Activated CD4-positive, alpha-beta T cell treated with anti-CD3 and anti-CD28 coated beads for 36 hours (primary cell): ENCODE results near the gene ST7. TPM values are rescaled to one million over a fixed set of nuclear protein-coding genes. Genes with fewer than 3 reads are reported as not detected.

Source experiments
- ATAC-seq: fragments of 200-7000 bp; cut with Tn5 transposase; one replicate; pipeline ENCODE4 v1.10.0; 2021; ENCODE audit warnings: mild to moderate bottlenecking, moderate library complexity
- CTCF ChIA-PET: fragments of 350-600 bp; sonication (Branson Sonifier 250); formaldehyde crosslinking; loops from one replicate; lab custom pipeline; 2021; ENCODE audit warnings: antibody characterized with exemption; lab: Charles Lee
- POLR2A ChIA-PET: fragments of 350-600 bp; sonication (Branson Sonifier 250); formaldehyde crosslinking; loops from one replicate; lab custom pipeline; 2021; ENCODE audit warnings: antibody characterized with exemption, inconsistent platforms; lab: Charles Lee
- DNase-seq: peaks from one replicate; pipeline ENCODE4 v3.0.0-alpha.2; 2020
- H3K27ac Mint-ChIP-seq: one replicate; pipeline ENCODE4 v1.8.0; 2021; ENCODE audit warnings: mixed read lengths
- H3K27me3 Mint-ChIP-seq: one replicate; pipeline ENCODE4 v1.8.0; 2021; ENCODE audit warnings: mixed read lengths
- H3K36me3 Mint-ChIP-seq: one replicate; pipeline ENCODE4 v1.8.0; 2021; ENCODE audit warnings: low read depth, mixed read lengths
- H3K4me1 Mint-ChIP-seq: one replicate; pipeline ENCODE4 v1.8.0; 2021; ENCODE audit warnings: mixed read lengths
- H3K4me3 Mint-ChIP-seq: one replicate; pipeline ENCODE4 v1.8.0; 2021; ENCODE audit warnings: mild to moderate bottlenecking, moderate library complexity, mixed read lengths
- H3K9me3 Mint-ChIP-seq: one replicate; pipeline ENCODE4 v1.8.0; 2021; ENCODE audit warnings: low read depth, mixed read lengths
- intact Hi-C, 2 experiments: fragments of 100-400 bp; cut with DNase I in 1 of 2; cut with micrococcal nuclease in 1 of 2; formaldehyde crosslinking; loops; one replicate each; pipeline versions ENCODE4 v1.14.2 to v1.15.1; 2022 to 2024; cut with DNase I, micrococcal nuclease
- total RNA-seq, 2 experiments: library from RNA; stranded (reverse); gene quantifications; one replicate each; pipeline ENCODE4 v1.2.3, GENCODE V29; 2021

ST7 gene
- total RNA-seq, 2 experiments from 2014 or later = 6.4 to 8.1 TPM

DNA sequence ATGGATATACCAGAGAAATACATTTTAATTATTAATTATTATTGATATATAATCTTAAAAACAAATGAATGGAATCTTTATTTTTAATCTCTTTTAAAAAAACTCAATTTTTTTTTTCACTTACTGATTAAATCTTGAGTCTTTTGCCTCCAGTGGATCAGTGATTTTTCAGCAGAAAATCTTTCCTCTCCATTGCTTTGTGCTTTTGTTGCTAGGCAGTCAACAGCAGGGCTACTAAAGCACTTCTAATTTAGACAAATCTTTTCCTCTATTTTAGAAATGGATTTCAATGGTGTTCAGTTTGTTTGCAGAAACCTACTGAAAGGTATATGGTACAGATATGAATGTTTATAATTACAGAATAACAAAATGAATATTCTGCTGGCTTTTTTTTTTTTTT lies 143.6 kb downstream of the ST7 start:
- intact Hi-C loops = no loop called here
- DNase-seq = no peak
- Mint-ChIP-seq H3K27me3 (no peaks in the 10 kb centered on the region), H3K36me3 (no peaks in the 10 kb centered on the region), H3K4me3 (no peak overlapping the region), H3K27ac (no peak overlapping the region), H3K9me3 (no peaks in the 10 kb centered on the region), H3K4me1 (peaks cover 3% of the 10 kb centered on the region)
- ChIA-PET POLR2A (no interaction called here), CTCF (interaction anchor here (1.0 to 1.2 kb wide), 2 partner anchors 9 to 11 kb away, joined by 3 read pairs; no protein-coding TSS in a partner anchor)
- no peak for ATAC-seq

DNA sequence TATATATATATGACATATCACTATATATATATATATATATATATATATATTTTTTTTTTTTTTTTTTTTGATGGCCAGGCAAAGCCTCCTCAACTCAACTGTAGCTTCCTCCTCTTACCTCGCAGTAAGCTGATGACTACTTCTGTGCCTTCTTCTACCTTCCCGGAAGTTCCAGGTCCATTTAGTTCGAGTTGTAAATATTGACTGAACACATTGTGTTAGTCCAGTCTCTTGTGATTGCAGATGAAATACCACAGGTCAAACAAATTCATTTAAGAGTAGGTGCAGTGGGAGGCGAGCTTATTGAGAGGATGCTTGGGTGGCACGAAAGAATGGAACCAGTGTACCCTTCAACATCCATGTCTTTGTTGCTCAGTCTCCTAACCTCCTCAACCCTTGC lies 144.6 kb downstream of the ST7 start:
- Mint-ChIP-seq H3K27ac (no peak overlapping the region), H3K9me3 (no peaks in the 10 kb centered on the region), H3K4me3 (no peak overlapping the region), H3K4me1 (peaks cover 3% of the 10 kb centered on the region), H3K36me3 (no peaks in the 10 kb centered on the region), H3K27me3 (no peaks in the 10 kb centered on the region)
- ATAC-seq (no peak), DNase-seq (no peak)
- CTCF ChIA-PET = interaction anchor here (1.3 kb wide), 1 partner anchor 13 kb away, joined by 4 read pairs; no protein-coding TSS in a partner anchor
- intact Hi-C loops = no loop called here
- POLR2A ChIA-PET = no interaction called here

DNA sequence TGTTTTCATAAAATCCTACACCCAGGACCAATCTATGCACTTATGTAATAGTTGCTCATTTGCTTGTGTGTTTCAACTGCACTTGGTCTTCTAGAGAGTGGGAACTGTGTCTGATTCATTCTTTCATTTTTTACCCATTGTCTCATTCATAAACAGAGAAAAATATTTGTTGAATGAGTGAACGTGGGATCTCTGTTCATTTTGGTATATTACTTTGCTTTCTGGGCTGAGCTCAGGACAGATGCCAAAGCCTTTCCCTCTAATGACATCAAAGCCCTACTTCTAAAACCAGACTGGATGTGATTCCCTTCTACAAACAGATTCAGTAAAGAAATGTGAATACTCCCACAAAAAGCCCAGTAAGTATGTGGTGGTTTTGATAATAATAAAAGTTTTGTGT lies 145.2 kb downstream of the ST7 start:
- CTCF ChIA-PET = interaction anchor here (1.2 to 1.3 kb wide), 2 partner anchors 12 to 20 kb away, joined by 3 to 4 read pairs; no protein-coding TSS in a partner anchor
- H3K4me1 Mint-ChIP-seq = peaks cover 3% of the 10 kb centered on the region
- no peaks in the 10 kb centered on the region for H3K9me3 Mint-ChIP-seq
- H3K36me3 Mint-ChIP-seq = no peaks in the 10 kb centered on the region
- H3K4me3 Mint-ChIP-seq = no peak overlapping the region
- H3K27ac Mint-ChIP-seq = no peak overlapping the region
- POLR2A ChIA-PET = no interaction called here
- peak; percentile 26 for ATAC-seq
- H3K27me3 Mint-ChIP-seq = no peaks in the 10 kb centered on the region
- DNase-seq = no peak
- intact Hi-C loops = no loop called here

DNA sequence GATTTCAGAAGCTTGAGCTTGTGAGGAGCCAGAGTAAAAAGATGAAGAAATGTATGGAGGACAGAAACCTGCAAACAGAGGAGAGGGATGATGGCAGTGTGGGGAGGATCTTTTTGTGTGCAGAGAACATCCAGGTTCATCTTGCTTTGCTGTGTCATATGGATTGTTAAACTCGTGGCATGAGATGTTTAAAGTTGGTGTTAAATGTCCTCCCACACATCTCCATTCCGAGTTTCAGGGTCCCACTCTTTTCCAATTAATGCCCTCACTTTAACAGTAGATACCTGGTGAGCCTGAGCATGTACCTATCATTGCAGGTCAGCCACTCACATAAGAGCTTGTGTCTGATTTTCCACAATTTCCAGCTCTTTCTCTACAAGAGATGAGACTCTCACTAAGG lies 147.7 kb downstream of the ST7 start:
- no peaks in the 10 kb centered on the region for H3K4me1 Mint-ChIP-seq
- H3K36me3 Mint-ChIP-seq = no peaks in the 10 kb centered on the region
- intact Hi-C loops = no loop called here
- H3K27me3 Mint-ChIP-seq = no peaks in the 10 kb centered on the region
- ATAC-seq (no peak), DNase-seq (no peak)
- no peaks in the 10 kb centered on the region for H3K9me3 Mint-ChIP-seq
- H3K4me3 Mint-ChIP-seq = no peak overlapping the region
- POLR2A ChIA-PET = no interaction called here
- no peak overlapping the region for H3K27ac Mint-ChIP-seq
- CTCF ChIA-PET = interaction anchor here (1.1 kb wide), 1 partner anchor 17 kb away, joined by 4 read pairs; no protein-coding TSS in a partner anchor

DNA sequence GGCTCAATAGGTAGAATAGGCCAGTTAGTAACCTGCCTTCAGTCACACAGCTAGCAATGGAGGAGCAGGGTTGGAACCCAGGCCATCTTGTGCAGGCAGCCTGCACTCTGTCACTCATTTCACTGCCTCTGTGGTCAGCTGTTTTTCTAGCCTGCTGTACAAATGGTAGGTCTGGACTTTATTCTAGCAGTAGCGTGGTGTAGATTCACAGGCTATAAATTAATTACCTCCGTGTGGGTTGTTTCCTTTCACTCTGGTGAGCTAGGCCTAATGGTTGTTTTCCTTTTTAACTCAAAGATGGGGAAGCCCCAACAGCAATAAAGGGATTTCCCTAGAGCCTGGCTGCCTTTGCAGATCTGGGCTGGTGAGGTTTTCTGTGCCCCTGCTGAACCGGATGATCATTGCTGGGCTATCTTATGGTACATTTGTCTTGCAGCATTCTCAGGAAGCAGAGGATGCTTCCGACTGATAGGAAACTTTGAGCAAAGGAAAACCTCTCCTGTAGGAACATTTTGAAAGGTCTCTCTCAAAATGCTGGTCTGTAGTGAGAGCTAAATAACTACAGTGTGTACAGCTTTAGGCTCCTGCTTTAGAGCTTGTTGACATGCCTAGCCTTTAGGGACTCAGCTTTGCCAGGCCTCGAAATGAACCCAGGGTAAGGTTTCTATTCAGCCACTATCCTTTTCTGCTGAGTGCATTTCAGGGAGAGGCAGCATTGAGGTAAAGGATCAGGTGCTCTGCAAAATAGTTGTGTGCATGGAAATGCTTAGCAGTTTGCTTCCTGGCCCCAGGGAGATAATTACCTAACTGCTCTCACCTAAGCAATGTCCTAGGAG lies 157.4 kb downstream of the ST7 start:
- peaks cover 34% of the 10 kb centered on the region for H3K4me1 Mint-ChIP-seq
- peaks cover 7% of the 10 kb centered on the region for H3K9me3 Mint-ChIP-seq
- H3K4me3 Mint-ChIP-seq = no peak overlapping the region
- H3K27me3 Mint-ChIP-seq = no peaks in the 10 kb centered on the region
- peak; percentile 69 for DNase-seq
- H3K36me3 Mint-ChIP-seq = peaks cover 6% of the 10 kb centered on the region
- H3K27ac Mint-ChIP-seq = peak overlapping the region; percentile 14
- intact Hi-C loops = loop anchor here (2.0 to 5.0 kb wide), 3 partner anchors 68 to 898 kb away; partner anchors contain the start of gene TES (in 1 of the 2)
- peak; percentile 97 for ATAC-seq
- POLR2A ChIA-PET = interaction anchor here (0.7 to 1.0 kb wide), 3 partner anchors 22 to 158 kb away, joined by 3 to 6 read pairs (median 3); partner anchors contain the start of gene ST7
- CTCF ChIA-PET = interaction anchor here (0.5 to 2.5 kb wide), 12 partner anchors 8 to 342 kb away, joined by 3 to 11 read pairs (median 4); no protein-coding TSS in a partner anchor

DNA sequence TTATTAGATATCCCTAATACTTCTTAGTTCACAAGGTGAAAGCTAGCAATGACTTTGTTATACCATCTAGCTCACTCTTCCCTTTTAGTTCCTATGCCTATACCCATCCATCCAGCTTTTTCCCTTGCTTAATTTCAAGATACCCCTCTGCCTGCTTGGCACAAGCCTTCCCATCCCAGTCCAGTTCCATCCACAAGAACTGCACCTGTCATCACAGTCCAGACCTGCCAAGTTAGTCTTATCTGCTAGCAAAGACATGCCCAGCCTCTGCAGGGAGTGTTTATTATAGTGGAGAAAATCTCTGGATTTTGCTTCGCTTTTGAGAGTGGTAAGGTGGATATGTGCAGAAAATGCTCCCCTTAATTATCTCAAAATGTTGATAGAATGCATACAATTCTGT lies 158.2 kb downstream of the ST7 start:
- Mint-ChIP-seq H3K27me3 (no peaks in the 10 kb centered on the region), H3K4me3 (no peak overlapping the region), H3K36me3 (peaks cover 6% of the 10 kb centered on the region), H3K9me3 (peaks cover 7% of the 10 kb centered on the region), H3K4me1 (peaks cover 34% of the 10 kb centered on the region), H3K27ac (no peak overlapping the region)
- ATAC-seq (no peak), DNase-seq (no peak)
- CTCF ChIA-PET = interaction anchor here (1.0 to 2.5 kb wide), 6 partner anchors 9 to 127 kb away, joined by 3 to 9 read pairs (median 4); no protein-coding TSS in a partner anchor
- intact Hi-C loops = loop anchor here (2.0 to 5.0 kb wide), 3 partner anchors 69 to 899 kb away; partner anchors contain the start of gene TES (in 1 of the 2)
- POLR2A ChIA-PET = interaction anchor here (0.7 kb wide), 1 partner anchor 23 kb away, joined by 3 read pairs; no protein-coding TSS in a partner anchor

DNA sequence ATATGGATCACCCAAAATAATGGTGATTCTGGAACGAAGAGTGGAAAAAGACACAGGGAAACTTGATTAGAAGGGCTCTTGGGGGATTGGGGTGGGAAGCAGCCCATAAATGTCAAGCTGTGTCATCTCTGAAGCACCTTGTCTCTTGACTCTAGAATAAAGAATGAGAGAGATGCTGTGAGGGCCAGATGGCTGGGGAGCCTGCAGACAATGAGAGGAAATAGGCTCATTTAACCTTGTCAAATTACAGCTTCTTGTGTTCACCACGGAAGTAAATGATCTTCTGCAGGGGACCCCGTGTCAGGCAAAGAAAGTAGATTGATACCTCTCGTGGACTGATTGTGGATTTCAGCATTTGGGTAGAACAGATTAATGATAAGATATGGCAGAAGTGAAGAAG lies 159.3 kb downstream of the ST7 start:
- no peak overlapping the region for H3K4me3 Mint-ChIP-seq
- H3K9me3 Mint-ChIP-seq = peaks cover 7% of the 10 kb centered on the region
- ChIA-PET POLR2A (no interaction called here), CTCF (interaction anchor here (1.4 kb wide), 2 partner anchors 9 to 128 kb away, joined by 3 read pairs; no protein-coding TSS in a partner anchor)
- DNase-seq = no peak
- no peak for ATAC-seq
- no peak overlapping the region for H3K27ac Mint-ChIP-seq
- intact Hi-C loops = loop anchor here (5.0 kb wide), 2 partner anchors 70 to 900 kb away; partner anchors contain the start of gene TES (in 1 of the 2)
- H3K36me3 Mint-ChIP-seq = peaks cover 6% of the 10 kb centered on the region
- H3K27me3 Mint-ChIP-seq = no peaks in the 10 kb centered on the region
- H3K4me1 Mint-ChIP-seq = peaks cover 33% of the 10 kb centered on the region

DNA sequence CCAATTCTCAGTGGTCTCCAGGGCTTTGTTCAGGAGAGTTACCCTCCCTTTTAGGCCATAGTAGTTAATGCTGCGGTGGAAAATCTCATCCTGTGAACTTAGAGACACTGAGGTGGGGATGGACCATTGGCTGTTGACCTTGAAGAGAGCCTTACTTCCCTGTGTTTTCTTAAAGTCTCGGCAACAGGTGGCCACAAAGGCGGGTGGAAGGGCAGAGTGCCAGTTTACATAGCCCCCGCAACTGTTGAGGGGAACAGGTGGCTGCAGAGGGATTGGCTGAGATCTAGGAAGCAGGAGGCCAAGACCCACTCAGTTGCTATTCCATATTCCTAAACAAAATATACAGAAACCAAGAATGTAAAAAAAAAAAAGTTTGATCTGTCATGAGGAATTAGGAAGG lies 160.6 kb downstream of the ST7 start:
- Mint-ChIP-seq H3K9me3 (peaks cover 3% of the 10 kb centered on the region), H3K4me3 (no peak overlapping the region), H3K4me1 (peaks cover 23% of the 10 kb centered on the region), H3K27me3 (no peaks in the 10 kb centered on the region), H3K36me3 (peaks cover 4% of the 10 kb centered on the region), H3K27ac (no peak overlapping the region)
- ATAC-seq = no peak
- intact Hi-C loops = loop anchor here (5.0 kb wide), 2 partner anchors 72 to 902 kb away; partner anchors contain the start of gene TES (in 1 of the 2)
- ChIA-PET CTCF (interaction anchor here (1.3 to 1.4 kb wide), 3 partner anchors 12 to 129 kb away, joined by 3 to 5 read pairs (median 3); no protein-coding TSS in a partner anchor), POLR2A (no interaction called here)
- no peak for DNase-seq

DNA sequence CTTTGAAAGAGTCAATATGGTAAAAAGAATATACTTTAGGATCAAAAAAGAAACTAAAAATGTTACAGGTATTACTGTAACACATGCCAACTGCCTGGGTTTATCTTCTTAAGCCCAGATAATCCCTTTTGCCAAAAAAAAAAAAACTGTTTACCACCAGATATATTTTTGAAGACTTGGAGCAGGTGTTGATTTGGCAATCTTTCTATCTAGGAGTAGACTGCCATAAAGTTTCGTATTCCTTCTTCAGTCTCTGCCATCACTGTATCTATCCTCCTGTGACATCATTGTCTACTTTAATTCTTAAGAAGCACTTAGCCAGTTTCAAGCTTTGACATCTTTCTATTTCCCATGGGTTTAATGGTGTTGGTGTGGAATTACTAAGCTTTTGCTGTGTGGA lies 161.0 kb downstream of the ST7 start:
- ATAC-seq (no peak), DNase-seq (no peak)
- intact Hi-C loops = loop anchor here (5.0 kb wide), 2 partner anchors 72 to 902 kb away; partner anchors contain the start of gene TES (in 1 of the 2)
- Mint-ChIP-seq H3K9me3 (no peaks in the 10 kb centered on the region), H3K4me3 (no peak overlapping the region), H3K27me3 (no peaks in the 10 kb centered on the region), H3K36me3 (no peaks in the 10 kb centered on the region), H3K4me1 (peaks cover 19% of the 10 kb centered on the region), H3K27ac (no peak overlapping the region)
- ChIA-PET POLR2A (no interaction called here), CTCF (interaction anchor here (1.0 to 1.3 kb wide), 3 partner anchors 11 to 126 kb away, joined by 3 to 5 read pairs (median 3); no protein-coding TSS in a partner anchor)

DNA sequence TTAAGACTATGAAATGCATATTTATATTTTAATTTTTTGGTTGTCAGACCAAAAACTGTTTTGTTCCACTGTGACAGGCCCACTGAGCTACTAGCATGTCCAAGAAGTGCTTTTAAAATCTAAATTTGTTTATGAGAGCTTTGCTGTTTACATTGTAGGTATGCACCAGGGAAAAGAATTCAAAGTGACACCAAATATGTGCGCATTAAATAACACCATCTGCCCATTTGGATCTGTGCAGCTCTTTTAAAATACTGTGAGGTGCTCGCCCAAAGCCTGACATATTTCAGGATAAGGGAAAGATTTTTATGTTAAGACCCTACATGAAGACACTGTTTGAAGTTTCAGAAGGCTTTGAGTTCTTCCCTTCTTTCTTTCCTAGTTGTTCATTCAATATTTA lies 162.9 kb downstream of the ST7 start:
- Mint-ChIP-seq H3K4me1 (peaks cover 2% of the 10 kb centered on the region), H3K9me3 (no peaks in the 10 kb centered on the region), H3K27ac (no peak overlapping the region), H3K27me3 (no peaks in the 10 kb centered on the region), H3K36me3 (peaks cover 3% of the 10 kb centered on the region), H3K4me3 (no peak overlapping the region)
- no peak for DNase-seq
- no peak for ATAC-seq
- CTCF ChIA-PET = interaction anchor here (0.5 to 2.1 kb wide), 5 partner anchors 11 to 140 kb away, joined by 3 to 6 read pairs (median 4); no protein-coding TSS in a partner anchor
- intact Hi-C loops = no loop called here
- POLR2A ChIA-PET = no interaction called here

DNA sequence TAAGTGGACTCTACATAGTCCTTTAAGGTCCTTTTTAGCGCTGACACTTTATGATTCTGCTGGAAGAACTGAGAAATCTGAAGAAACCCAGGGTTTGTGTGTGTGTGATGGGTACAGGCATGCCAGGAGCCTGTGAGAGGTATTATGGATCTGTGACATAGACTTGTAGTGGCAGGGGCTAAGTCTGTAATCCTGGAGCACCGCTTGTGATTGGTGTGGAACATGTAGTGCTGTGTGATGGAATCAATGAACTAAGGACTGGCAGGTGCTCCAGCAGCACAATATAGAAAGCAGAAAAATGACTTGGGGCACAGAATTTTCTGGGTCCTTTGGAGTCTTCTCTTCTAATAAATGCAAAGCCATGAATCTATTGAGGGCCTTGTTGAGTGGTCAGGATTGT lies 163.9 kb downstream of the ST7 start:
- no peaks in the 10 kb centered on the region for H3K4me1 Mint-ChIP-seq
- intact Hi-C loops = no loop called here
- no peak overlapping the region for H3K4me3 Mint-ChIP-seq
- H3K9me3 Mint-ChIP-seq = no peaks in the 10 kb centered on the region
- H3K36me3 Mint-ChIP-seq = peaks cover 3% of the 10 kb centered on the region
- ATAC-seq (no peak), DNase-seq (no peak)
- ChIA-PET CTCF (interaction anchor here (1.3 to 7.1 kb wide), 2 partner anchors 129 to 188 kb away, joined by 4 to 35 read pairs; no protein-coding TSS in a partner anchor), POLR2A (no interaction called here)
- no peak overlapping the region for H3K27ac Mint-ChIP-seq
- no peaks in the 10 kb centered on the region for H3K27me3 Mint-ChIP-seq
